ENCODE data around the gene CEACAM7.
"Not testable (repeated sequence)": the region's sequence is repeated elsewhere in the genome, so short reads cannot be mapped to it uniquely, and the experiment has no call there.

The CEACAM7 gene

DNA sequence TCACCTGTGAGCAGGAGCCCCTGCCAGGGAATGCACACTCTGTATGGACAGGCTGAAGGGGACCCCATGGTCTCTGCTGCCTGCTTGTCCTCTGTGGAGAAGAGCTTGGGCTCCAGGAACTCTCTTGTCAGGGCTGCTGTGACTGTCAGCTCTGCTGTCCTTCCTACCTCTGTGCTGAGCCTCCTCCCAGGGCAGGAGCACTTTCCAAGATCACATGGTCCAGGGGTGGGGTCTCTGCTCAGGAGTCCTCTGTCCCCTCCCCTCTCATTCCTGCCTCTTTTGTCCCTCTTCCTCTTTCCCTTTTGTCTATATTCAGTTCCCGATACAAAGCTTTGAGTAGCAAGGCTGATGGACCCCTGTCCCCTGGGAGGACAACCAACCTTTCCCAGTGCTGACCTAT is at the start of gene CEACAM7:
Gene CEACAM7 (minus strand): TSS at position 173 of the 400 bp plus-strand sequence. CDS start 105 bp downstream, at position 68.
- no peak for DNase-seq (ENCODE audit: low read depth)

DNA sequence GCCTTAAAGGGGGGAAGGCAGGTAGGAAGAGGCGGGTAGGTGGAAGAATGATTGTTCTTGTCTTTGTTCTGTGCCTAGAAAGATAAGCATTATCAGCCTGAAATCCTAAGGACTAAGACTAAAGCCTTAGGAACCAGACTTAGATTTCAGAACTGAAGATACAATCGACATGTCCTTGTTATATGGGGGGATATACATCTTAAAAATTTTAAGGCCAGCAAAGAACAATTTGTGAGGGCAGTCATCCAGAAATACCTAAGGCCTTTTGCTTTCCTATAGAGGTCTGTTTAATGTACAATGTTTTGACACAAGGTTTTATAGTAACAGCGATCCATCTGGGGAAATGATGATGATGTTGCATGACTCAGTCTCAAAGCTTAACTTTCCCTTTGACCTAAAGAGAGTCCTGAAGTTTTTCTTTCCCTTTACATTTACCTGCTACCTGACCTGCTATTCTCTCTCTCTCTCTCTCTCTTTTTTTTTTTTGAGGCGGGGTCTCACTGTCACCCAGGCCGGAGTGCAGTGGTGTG is 47.1 kb upstream of the CEACAM7 start:
- no peak for DNase-seq (ENCODE audit: low read depth)

DNA sequence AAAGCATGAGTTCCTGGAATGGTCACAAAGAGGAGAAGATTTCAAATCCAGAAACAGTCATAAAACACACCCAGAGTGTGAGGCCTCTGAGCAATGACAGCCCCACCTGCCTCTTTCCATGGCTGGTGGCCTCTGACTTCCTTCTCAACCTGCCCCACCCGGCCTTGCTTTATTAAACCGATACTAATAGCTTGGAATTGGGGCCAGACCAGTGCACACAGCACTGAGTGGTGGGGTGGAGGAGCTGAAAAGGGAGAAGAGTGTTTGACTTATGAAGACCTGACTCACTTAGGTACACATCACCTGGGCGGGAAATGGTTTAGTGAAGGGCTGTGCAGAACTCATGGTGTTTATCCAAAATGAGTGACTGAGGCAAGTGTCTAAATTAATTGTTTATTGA is 46.5 kb upstream of the CEACAM7 start:
- DNase-seq (ENCODE audit: low read depth) = no peak

DNA sequence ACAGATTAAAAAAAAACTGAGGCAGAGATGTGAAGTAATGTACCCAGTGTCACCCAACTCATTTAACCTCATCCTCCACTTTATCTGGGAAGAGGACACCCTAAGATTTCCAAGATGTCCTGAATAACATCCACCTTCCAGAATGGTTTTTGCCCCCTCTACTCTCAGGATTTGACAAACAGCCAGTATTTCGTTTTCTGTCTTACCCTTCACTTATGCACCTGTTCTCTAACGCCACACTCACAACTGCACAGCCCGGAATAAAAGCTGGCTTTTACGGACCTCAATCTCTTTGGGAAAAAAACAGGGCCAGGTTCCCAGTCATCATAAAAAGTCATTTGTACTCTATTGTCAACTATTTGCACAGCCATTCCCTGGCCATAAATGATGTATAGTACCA is 46.1 kb upstream of the CEACAM7 start:
- DNase-seq (ENCODE audit: low read depth) = no peak

- no peak for DNase-seq (ENCODE audit: low read depth)
These were observed 38.4 kb upstream of the CEACAM7 start for GRCh38 chr19:41726493-41726892.

- no peak for DNase-seq (ENCODE audit: low read depth)
These were observed 32.0 kb upstream of the CEACAM7 start for GRCh38 chr19:41720103-41720502.

GRCh38 chr19:41718761-41719160 is 30.7 kb upstream of the CEACAM7 start:
- no peak for DNase-seq (ENCODE audit: low read depth)

GRCh38 chr19:41714598-41714997 is 26.5 kb upstream of the CEACAM7 start:
- no peak for DNase-seq (ENCODE audit: low read depth)

DNA sequence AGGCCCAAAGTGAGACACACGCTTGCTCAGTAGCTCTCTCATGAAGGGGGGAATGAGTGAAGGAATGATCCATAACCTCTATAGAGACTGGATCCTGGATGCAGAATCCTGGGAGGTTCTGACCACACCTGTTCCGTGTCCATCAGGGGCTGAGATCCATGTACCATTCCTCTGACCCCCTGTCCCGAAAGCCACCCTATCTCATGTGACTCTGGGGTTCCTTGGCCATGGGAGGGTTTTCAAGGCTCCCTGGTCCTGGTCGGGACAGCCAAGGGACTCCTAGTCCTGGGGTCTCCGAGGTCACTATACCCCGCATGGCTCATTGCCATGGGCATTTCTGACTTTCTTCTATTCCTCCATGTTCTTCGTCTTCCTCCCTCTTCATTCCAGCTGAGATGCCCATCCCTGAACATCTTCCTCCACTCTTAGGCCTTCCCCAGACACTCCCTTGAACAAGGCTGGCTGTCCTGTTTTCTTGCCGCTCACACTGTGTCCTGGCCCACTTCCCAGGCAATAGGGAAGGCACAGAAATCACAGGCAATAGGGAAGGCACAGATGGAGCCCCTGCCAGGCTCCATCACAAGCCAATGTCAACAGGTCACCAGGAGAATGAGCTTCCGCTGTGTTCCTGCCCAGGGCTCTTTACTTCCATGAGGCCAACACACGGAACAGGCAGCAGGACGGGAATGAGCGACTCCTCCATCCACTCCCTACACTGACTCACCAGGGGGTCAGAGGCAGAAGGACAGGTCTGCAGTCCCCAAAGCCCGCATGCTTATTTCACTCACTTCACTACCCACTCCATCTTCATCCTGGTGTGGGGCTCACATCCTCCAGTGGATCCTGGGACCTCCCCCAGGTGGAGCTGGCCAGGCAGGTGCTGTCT is 23.5 kb upstream of the CEACAM7 start:
- DNase-seq (ENCODE audit: low read depth) = no peak

DNA sequence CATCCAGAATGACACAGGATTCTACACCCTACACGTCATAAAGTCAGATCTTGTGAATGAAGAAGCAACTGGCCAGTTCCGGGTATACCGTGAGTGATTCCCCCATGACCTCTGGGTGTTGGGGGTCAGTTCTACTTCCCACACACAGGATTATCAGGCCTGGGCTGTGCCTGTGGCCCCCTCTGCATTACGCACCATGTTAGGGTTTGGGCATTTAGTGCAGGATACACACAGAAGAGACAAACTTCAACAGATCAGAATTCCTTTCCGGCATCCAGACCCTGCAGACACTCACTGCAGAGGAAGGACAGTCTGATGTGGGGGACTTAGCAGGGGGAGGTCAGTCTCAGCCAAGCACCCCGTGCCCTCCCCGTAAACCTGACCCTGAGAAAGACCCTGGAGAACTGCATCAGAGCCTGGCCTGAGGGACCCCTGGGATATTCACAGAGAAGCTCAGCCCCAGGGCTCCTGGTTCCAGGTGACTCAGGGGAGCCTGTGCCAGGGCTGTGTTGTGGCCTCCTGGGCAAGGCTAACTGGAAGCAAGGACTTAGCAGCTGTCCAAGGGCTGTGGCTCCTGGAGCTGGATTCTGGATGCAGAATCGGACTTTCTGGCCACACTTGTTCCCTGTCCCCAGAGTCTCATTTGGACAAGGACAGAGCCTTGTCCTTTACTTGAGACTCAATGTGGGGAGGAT is 22.0 kb upstream of the CEACAM7 start:
- no peak for DNase-seq (ENCODE audit: low read depth)

DNA sequence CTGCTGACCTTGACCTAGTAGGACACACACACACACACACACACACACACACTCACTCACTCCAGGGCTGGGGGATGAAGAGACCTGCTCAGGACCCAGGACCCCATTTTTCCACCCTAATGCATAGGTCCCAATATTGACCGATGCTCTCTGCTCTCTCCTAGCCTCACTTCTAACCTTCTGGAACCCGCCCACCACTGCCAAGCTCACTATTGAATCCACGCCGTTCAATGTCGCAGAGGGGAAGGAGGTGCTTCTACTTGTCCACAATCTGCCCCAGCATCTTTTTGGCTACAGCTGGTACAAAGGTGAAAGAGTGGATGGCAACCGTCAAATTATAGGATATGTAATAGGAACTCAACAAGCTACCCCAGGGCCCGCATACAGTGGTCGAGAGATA is 21.4 kb upstream of the CEACAM7 start:
- not testable (repeated sequence) for DNase-seq (ENCODE audit: low read depth)

- DNase-seq (ENCODE audit: low read depth) = no peak
These were observed 20.4 kb upstream of the CEACAM7 start, which contains the start of gene CEACAM5 for GRCh38 chr19:41708481-41708880. Gene CEACAM5 (plus strand): TSS chr19:41708626. CDS start chr19:41708732, 106 bp downstream.

DNA sequence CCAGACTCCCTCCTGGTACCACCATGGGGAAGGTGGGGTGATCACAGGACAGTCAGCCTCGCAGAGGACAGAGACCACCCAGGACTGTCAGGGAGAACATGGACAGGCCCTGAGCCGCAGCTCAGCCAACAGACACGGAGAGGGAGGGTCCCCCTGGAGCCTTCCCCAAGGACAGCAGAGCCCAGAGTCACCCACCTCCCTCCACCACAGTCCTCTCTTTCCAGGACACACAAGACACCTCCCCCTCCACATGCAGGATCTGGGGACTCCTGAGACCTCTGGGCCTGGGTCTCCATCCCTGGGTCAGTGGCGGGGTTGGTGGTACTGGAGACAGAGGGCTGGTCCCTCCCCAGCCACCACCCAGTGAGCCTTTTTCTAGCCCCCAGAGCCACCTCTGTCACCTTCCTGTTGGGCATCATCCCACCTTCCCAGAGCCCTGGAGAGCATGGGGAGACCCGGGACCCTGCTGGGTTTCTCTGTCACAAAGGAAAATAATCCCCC is 19.9 kb upstream of the CEACAM7 start:
- DNase-seq (ENCODE audit: low read depth) = no peak

DNA sequence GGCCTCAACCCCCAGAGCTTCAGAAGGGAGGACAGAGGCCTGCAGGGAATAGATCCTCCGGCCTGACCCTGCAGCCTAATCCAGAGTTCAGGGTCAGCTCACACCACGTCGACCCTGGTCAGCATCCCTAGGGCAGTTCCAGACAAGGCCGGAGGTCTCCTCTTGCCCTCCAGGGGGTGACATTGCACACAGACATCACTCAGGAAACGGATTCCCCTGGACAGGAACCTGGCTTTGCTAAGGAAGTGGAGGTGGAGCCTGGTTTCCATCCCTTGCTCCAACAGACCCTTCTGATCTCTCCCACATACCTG is 19.4 kb upstream of the CEACAM7 start:
- DNase-seq (ENCODE audit: low read depth) = no peak

DNA sequence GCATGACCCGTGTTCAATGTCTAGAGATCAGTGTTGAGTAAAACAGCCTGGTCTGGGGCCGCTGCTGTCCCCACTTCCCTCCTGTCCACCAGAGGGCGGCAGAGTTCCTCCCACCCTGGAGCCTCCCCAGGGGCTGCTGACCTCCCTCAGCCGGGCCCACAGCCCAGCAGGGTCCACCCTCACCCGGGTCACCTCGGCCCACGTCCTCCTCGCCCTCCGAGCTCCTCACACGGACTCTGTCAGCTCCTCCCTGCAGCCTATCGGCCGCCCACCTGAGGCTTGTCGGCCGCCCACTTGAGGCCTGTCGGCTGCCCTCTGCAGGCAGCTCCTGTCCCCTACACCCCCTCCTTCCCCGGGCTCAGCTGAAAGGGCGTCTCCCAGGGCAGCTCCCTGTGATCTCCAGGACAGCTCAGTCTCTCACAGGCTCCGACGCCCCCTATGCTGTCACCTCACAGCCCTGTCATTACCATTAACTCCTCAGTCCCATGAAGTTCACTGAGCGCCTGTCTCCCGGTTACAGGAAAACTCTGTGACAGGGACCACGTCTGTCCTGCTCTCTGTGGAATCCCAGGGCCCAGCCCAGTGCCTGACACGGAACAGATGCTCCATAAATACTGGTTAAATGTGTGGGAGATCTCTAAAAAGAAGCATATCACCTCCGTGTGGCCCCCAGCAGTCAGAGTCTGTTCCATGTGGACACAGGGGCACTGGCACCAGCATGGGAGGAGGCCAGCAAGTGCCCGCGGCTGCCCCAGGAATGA is 18.9 kb upstream of the CEACAM7 start:
- no peak for DNase-seq (ENCODE audit: low read depth)

DNA sequence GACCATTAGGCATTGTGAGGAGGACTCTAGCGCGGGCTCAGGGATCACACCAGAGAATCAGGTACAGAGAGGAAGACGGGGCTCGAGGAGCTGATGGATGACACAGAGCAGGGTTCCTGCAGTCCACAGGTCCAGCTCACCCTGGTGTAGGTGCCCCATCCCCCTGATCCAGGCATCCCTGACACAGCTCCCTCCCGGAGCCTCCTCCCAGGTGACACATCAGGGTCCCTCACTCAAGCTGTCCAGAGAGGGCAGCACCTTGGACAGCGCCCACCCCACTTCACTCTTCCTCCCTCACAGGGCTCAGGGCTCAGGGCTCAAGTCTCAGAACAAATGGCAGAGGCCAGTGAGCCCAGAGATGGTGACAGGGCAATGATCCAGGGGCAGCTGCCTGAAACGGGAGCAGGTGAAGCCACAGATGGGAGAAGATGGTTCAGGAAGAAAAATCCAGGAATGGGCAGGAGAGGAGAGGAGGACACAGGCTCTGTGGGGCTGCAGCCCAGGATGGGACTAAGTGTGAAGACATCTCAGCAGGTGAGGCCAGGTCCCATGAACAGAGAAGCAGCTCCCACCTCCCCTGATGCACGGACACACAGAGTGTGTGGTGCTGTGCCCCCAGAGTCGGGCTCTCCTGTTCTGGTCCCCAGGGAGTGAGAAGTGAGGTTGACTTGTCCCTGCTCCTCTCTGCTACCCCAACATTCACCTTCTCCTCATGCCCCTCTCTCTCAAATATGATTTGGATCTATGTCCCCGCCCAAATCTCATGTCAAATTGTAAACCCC is 17.5 kb upstream of the CEACAM7 start:
- no peak for DNase-seq (ENCODE audit: low read depth)

GRCh38 chr19:41703602-41704293 is 15.7 kb upstream of the CEACAM7 start:
- no peak for DNase-seq (ENCODE audit: low read depth)

- DNase-seq (ENCODE audit: low read depth) = no peak
These were observed 14.1 kb upstream of the CEACAM7 start for GRCh38 chr19:41702171-41702651.

DNA sequence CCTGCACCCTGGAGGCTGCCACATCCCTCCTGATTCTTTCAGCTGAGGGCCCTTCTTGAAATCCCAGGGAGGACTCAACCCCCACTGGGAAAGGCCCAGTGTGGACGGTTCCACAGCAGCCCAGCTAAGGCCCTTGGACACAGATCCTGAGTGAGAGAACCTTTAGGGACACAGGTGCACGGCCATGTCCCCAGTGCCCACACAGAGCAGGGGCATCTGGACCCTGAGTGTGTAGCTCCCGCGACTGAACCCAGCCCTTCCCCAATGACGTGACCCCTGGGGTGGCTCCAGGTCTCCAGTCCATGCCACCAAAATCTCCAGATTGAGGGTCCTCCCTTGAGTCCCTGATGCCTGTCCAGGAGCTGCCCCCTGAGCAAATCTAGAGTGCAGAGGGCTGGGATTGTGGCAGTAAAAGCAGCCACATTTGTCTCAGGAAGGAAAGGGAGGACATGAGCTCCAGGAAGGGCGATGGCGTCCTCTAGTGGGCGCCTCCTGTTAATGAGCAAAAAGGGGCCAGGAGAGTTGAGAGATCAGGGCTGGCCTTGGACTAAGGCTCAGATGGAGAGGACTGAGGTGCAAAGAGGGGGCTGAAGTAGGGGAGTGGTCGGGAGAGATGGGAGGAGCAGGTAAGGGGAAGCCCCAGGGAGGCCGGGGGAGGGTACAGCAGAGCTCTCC is 13.5 kb upstream of the CEACAM7 start:
- DNase-seq (ENCODE audit: low read depth) = no peak

Measured in fibroblast of the conjunctiva (primary cell).